HAP-1 (cell line): ENCODE results near the gene TMEM259.

Source experiments
- DNase-seq, 2 experiments: peaks; one replicate each; pipeline ENCODE4 v3.0.0-alpha.2; 2016 to 2020; ENCODE audit warnings: low spot score in 2 of 2
- H3K27me3 ChIP-seq: fragments of 250-450 bp; sonication (Bioruptor Pico); 2 replicates; pipeline ENCODE4 v1.5.1; 2020; ENCODE audit warnings: low read depth, mild to moderate bottlenecking, moderate library complexity
- H3K36me3 ChIP-seq: fragments of 250-450 bp; sonication (Bioruptor Pico); replicated peaks from 2 replicates; pipeline ENCODE4 v1.5.1; 2020; ENCODE audit warnings: mild to moderate bottlenecking
- H3K4me1 ChIP-seq: fragments of 250-450 bp; sonication (Bioruptor Pico); 2 replicates; pipeline ENCODE4 v1.5.1; 2020; ENCODE audit warnings: mild to moderate bottlenecking
- H3K4me3 ChIP-seq: fragments of 250-450 bp; sonication (Bioruptor Pico); 2 replicates; pipeline ENCODE4 v1.5.1; 2020; ENCODE audit warnings: mild to moderate bottlenecking, moderate library complexity
- H3K9me3 ChIP-seq: fragments of 250-450 bp; sonication (Bioruptor Pico); 2 replicates; pipeline ENCODE4 v1.5.1; 2020; ENCODE audit warnings: mild to moderate bottlenecking, moderate library complexity
- in situ Hi-C: fragments of 300-500 bp; cut with MboI; formaldehyde crosslinking; loops from 3 replicates; pipeline ENCODE4 v1.14.3; 2020; ENCODE audit warnings: low sequenced_read_pairs, inconsistent platforms, mixed read lengths

TMEM259 gene

GRCh38 chr19:960601-960938 is 60.4 kb downstream of the TMEM259 start:
- H3K4me3 ChIP-seq: no peak overlapping the region
- H3K27me3 ChIP-seq: no peaks in the 10 kb centered on the region
- in situ Hi-C loops: no loop called here
- H3K36me3 ChIP-seq: peaks cover 21% of the 10 kb centered on the region
- no peaks in the 10 kb centered on the region for H3K9me3 ChIP-seq
- DNase-seq: no peak
- H3K4me1 ChIP-seq: no peaks in the 10 kb centered on the region

- Histone ChIP-seq H3K36me3 (peaks cover 15% of the 10 kb centered on the region), H3K9me3 (no peaks in the 10 kb centered on the region), H3K4me1 (no peaks in the 10 kb centered on the region), H3K27me3 (no peaks in the 10 kb centered on the region), H3K4me3 (no peak overlapping the region)
- in situ Hi-C loops: no loop called here
- no peak for DNase-seq
Observed at GRCh38 chr19:960020-960419, 60.9 kb downstream of the TMEM259 start.
